ENCODE measurements around the gene CEP162.
A peak's percentile ranks its signal among the peaks of the same experiment; 100 is the strongest.
"Not testable (repeated sequence)": the region's sequence is repeated elsewhere in the genome, so short reads cannot be mapped to it uniquely, and the experiment has no call there.

CEP162 gene

DNA sequence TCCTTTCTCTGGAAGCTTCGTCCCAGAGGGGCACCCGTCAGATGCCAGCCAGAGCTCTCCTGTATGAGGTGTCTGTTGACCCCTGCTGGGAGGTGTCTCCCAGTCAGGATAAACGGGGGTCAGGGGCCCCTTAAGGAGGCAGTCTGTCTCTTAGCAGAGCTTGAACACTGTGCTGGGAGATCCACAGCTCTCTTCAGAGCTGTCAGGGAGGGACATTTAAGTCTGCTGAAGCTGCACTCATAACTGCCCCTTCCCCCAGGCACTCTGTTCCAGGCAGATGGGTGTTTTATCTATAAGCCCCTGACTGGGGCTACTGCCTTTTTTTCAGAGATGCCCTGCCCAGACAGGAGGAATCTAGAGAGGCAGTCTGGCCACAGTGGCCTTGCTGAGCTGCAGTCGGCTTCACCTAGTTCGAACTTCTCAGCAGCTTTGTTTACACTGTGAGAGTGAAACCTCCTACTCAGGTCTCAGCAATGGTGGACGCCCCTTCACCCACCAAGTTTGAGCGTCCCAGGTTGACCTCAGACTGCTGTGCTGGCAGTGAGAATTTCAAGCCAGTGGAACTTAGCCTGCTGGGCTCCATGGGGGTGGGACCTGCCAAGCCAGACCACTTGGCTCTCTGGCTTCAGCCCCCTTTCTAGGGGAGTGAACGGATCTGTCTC, 112.4 kb downstream of the CEP162 start:
- in situ Hi-C loops (cut with HindIII; ENCODE audit: low pct_ligation_motif_present, low pct_unique_long_range_greater_than_20kb, low sequenced_read_pairs); DNase-seq: not testable (repeated sequence)

DNA sequence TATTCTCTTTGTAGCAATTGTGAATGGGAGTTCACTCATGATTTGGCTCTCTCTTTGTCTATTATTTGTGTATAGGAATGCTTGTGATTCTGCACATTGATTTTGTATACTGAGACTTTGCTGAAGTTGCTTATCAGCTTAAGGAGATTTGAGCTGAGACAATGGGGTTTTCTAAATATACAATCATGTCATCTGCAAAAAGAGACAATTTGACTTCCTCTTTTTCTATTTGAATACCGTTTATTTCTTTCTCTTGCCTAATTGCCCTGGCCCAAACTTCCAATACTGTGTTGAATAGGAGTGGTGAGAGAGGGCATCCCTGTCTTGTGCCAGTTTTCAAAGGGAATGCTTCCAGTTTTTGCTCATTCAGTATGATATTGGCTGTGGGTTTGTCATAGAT, 116.1 kb downstream of the CEP162 start:
- DNase-seq; in situ Hi-C loops (cut with HindIII; ENCODE audit: low pct_ligation_motif_present, low pct_unique_long_range_greater_than_20kb, low sequenced_read_pairs): not testable (repeated sequence)

DNA sequence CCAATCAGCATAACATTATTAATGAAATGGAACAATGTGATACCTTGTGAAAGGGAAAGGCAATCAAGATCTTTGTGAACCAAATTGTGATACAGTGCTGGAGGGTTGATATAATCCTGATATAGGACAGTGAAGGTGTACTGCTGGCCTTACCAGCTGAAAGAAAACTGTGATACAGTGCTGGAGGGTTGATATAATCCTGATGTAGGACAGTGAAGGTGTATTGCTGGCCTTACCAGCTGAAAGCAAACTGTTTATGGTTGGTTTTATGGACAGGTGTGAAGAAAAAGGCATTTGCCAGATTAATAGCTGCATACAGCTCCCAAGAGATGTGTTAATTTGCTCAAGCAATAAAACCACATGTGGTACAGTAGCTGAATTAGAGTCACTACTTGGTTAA, 119.9 kb downstream of the CEP162 start:
- no peak for DNase-seq
- in situ Hi-C loops (cut with HindIII; ENCODE audit: low pct_ligation_motif_present, low pct_unique_long_range_greater_than_20kb, low sequenced_read_pairs) = no loop called here

DNA sequence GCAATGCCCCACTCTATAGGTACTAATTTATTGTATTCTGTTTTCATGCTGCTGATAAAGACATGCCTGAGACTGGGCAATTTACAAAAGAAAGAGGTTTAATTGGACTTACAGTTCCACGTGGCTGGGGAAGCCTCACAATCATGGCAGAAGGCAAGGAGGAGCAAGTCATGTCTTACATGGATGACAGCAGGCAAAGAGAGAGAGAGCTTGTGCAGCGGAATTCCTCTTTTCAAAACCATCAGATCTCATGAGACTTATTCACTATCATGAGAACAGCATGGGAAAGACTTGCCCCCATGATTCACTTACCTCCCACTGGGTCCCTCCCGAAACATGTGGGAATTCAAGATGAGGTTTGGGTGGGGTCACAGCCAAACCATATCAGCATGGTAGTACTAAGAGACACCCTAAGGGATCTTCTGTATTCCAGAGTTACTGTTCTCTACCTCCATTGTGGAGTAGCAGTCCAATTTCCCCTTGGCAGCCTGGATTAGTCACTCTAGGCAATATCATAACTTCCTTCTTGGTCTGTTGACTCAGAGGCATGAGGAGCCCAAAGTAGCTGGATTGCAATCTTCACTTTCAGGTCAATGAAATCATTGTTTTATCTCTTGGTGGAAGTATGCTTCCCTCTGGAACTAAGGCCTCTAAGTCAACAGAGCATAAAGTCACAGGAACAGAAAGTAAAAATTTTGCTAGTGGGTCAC, 122.1 kb downstream of the CEP162 start:
- in situ Hi-C loops (cut with HindIII; ENCODE audit: low pct_ligation_motif_present, low pct_unique_long_range_greater_than_20kb, low sequenced_read_pairs) = not testable (repeated sequence)
- peak; percentile 27 for DNase-seq

DNA sequence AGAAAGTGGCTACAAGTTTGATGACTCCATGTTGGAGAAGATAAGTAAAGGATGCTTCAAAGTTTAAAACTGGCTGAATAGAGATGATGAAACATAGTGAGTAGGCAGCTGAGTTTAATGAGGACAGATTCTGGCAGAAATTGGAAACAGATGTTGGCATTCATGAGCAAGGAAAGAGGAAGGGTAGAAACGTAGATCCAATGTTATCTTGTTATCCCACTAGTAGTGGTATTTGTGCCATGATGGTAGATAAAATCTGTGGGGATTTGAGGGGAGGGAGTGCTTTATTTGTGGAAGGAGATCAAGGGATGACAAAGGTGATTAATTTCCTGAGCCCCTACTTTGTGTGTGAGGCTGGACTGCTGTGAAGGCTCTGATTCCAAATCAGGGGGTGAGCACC, 124.4 kb downstream of the CEP162 start:
- in situ Hi-C loops (cut with HindIII; ENCODE audit: low pct_ligation_motif_present, low pct_unique_long_range_greater_than_20kb, low sequenced_read_pairs) = no loop called here
- no peak for DNase-seq

DNA sequence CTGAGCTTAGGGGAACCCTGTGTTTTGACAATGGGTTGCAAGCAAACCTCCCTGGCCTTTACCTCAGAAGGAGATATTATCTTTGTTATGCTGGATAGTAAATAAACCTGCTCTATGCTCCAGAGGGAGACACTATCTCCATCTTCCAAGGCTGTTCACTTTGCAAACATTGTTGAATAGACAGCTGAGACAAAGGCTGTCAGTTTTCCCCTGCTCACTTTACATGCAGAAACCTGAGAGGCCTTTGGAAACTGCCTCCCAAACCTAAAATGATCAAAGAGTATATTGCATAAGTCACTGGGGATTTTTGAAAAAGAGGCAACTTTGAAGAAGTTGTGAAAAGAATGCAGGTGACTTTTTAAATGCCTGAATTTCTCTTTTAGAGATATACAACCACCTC, 132.3 kb downstream of the CEP162 start:
- in situ Hi-C loops (cut with HindIII; ENCODE audit: low pct_ligation_motif_present, low pct_unique_long_range_greater_than_20kb, low sequenced_read_pairs) = no loop called here
- no peak for DNase-seq

DNA sequence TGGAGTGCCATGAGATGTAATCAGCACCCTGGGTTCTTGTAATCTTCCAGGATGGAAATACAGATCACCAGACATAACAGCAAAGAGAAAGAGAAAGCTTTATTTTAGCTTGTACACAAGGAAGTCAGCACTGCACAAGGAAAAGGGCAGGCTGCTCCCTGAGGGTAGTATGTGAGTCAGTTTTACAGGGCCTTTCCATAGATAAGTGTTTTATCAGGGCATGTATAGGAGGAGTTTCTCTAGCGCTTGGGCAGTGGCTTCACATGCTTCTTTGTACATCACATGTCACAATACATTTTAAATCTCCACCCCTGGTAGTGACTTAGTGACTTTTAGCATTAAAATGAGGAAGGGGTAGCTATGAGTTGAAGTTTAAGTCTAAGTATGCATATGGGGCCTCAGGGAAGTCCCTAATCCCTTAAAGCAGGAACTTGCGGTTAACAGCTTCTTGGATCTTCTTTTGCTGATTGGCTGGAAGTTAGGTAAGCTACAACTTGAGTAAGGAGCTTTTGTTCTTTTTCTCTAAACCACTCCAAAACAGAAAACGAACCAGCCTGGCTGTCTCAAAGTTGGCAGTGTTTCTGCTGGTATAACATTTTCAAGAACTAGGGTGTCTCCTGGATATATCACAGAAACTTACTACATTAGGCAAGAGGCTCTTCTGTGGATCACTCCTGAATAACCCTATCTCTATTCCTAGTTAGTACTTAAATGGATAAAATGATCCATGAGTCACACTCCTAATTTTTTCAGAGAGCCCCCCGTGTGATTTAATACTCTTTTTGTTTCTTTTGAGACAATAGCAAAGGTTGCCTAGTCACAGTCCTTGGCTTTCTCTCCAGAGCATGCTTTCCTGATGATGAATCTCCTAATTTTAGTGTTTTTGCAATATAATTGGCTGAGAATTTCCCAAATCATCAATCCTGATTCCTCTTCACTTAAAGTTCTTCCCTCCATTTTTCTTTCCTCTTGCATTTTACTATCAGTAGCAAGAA, 133.7 kb downstream of the CEP162 start:
- no peak for DNase-seq

DNA sequence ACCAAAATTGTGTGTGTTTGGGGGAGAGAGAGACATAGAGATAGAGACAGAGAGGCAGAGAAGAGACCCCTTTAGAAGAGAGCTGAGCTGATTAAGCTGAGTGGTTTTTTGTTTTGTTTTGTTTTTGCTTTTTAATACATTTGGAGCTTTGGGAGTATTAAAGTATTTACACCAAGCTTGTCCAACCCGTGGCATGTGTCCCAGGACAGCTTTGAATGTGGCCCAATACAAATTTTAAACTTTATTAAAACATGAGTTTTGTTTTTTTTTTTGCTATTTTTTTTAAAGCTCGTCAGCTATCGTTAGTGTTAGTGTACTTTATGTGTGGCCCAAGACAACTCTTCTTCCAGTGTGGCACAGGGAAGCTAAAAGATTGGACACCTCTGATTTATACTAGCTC, 137.9 kb downstream of the CEP162 start:
- no peak for DNase-seq
- in situ Hi-C loops (cut with HindIII; ENCODE audit: low pct_ligation_motif_present, low pct_unique_long_range_greater_than_20kb, low sequenced_read_pairs) = no loop called here

More for the DNA sequence above, 133.7 kb downstream of the CEP162 start:
- in situ Hi-C loops (cut with HindIII; ENCODE audit: low pct_ligation_motif_present, low pct_unique_long_range_greater_than_20kb, low sequenced_read_pairs) = no loop called here

DNA sequence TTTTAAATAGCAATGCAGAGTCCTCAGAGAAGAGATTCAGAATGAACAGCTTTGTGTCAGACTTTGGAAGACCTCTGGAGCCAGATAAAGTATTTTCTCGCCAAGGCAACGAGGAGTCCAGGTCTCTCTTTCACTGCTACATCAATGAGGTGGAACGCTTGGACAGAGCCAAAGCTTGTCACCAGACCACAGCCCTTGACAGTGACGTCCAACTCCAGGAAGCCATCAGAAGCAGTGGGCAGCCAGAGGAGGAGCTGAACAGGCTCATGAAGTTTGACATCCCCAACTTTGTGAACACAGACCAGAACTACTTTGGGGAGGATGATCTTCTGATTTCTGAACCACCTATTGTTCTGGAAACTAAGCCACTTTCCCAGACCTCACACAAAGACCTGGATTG, 138.4 kb downstream of the CEP162 start:
- DNase-seq = no peak
- in situ Hi-C loops (cut with HindIII; ENCODE audit: low pct_ligation_motif_present, low pct_unique_long_range_greater_than_20kb, low sequenced_read_pairs) = no loop called here

DNA sequence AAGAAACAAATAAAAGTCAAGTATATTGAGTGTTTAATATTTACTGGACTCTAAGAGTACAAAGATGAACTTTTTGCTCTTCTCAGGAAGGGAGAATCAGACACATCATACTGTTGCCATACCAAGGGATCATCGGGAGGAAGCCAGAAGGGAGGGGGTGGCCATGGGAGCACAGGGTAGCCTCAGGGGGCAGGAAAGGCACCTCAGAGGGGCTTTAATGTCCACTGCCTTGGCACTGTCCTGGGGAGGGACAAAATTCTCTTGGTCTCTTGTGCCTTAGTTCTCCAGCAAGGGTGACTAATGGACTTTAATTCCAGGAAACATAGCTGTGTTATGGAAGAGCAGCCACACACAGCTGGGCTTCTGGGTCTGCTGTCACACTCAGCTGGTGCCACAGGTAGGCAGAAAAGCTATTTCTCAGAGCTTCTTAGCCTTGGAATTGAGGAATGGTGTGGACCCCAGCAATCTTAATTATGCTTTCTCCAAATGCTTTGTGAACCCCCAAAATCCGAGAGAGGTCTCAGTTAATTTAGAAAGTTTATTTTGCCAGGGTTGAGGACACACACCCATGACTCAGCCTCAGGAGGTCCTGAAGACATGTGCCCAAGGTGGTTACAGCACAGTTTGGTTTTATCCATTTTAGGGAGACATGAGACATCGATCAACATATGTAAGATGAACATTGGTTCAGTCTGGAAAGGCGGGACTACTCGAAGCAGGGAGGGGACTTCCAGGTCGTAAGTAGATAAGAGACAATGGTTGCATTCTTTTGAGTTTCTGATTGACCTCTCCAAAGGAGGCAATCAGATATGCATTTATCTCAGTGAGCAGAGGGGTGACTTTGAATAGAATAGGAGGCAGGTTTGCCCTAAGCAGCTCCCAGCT, 140.7 kb downstream of the CEP162 start:
- in situ Hi-C loops (cut with HindIII; ENCODE audit: low pct_ligation_motif_present, low pct_unique_long_range_greater_than_20kb, low sequenced_read_pairs) = no loop called here
- DNase-seq = no peak

DNA sequence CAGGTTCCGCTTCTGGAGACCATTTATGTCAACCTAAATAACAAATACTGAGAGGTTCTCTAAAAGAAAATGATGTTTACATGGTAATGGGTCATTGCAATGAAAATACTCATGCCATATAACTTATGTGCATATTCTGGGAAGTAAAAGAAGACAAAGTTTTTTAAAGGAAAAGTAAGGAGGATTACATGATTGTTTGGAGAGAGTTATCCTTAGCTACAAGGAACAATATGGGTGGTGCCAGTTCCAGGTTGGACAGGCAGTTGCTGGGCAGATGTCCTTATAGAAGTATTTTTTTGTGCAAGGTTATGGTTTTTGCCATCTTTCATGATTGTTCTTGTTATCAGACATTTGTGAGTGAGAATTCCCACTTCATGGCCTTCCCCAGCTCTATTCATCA, 141.4 kb downstream of the CEP162 start:
- no peak for DNase-seq
- in situ Hi-C loops (cut with HindIII; ENCODE audit: low pct_ligation_motif_present, low pct_unique_long_range_greater_than_20kb, low sequenced_read_pairs) = no loop called here

DNA sequence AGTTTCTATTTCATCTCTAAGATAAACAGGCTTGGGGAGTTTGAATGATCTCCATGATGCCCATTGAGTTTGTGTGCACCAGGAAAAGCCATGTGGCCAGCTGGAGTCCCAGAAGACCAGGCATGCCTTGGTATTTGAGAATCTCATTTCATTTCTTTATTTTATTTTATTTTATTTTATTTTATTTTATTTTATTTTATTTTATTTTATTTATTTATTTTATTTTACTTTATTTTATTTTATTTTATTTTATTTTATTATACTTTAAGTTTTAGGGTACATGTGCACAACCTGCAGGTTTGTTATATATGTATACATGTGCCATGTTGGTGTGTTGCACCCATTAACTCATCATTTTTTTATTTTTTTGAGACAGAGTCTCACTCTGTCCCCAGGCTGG, 142.7 kb downstream of the CEP162 start:
- DNase-seq; in situ Hi-C loops (cut with HindIII; ENCODE audit: low pct_ligation_motif_present, low pct_unique_long_range_greater_than_20kb, low sequenced_read_pairs): not testable (repeated sequence)

DNA sequence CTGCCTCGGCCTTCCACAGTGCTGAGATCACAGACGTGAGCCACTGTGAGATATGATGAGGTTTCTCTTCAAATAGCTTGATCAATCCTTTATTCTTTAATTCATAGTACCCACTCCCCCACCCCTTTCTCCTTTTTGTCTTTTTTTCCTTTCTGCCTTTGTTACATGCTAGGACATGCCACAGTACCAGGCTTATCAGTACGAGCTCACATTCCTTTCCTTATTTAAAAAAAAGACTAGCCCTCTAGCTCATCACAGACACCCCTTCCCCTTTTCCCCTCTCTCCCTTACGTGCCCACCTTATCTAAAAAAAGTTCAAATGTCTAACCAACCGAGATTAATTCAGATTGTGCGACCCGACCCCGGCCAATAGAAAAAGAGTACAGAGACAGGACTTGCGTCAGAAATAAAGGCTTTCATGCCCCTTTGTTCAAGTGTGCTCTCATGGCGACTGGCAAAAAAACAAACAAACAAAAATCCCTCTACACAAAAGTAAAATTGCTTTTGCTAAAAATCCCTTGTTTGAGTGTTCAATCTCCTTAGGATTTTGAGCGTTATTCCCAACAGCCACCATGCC, 144.7 kb downstream of the CEP162 start:
- no peak for DNase-seq

DNA sequence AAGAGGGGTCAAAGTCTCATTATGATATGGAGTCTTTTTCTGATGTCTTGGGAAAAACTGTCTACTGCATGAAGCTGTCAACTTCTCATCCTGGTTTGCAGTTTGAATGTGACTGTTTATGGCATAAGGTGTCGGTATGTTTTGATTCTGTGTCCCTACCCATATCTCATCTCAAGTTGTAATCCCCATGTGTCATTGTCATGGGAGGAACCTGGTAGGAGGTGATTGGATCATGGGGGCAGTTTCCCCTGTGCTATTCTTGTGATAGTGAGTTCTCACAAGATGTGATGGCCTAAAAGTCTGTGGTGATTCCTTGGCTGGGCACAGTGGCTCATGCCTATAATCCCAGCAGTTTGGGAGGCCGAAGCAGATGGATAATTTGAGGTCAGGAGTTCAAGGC, 146.2 kb downstream of the CEP162 start:
- no peak for DNase-seq
- in situ Hi-C loops (cut with HindIII; ENCODE audit: low pct_ligation_motif_present, low pct_unique_long_range_greater_than_20kb, low sequenced_read_pairs) = no loop called here

More for the DNA sequence above, 144.7 kb downstream of the CEP162 start:
- in situ Hi-C loops (cut with HindIII; ENCODE audit: low pct_ligation_motif_present, low pct_unique_long_range_greater_than_20kb, low sequenced_read_pairs) = no loop called here

DNA sequence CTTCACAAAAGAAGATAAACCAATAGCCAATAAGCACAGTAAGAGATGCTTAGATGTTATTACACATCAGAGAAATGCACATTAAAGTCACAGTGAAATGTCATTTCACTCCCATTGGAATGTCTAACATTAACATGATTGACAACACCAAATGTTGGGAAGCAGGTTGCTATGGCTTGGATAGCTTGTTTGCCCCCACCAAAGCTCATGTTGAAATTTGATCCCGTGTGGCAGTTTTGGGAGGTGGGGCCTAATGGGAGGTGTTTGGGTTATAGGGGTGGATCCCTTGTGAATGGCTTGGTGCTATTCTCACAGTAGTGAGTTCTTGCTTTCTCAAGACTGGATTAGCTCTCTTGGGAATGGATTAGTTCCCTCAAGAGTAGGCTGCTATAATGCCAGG, 149.1 kb downstream of the CEP162 start:
- no peak for DNase-seq
- in situ Hi-C loops (cut with HindIII; ENCODE audit: low pct_ligation_motif_present, low pct_unique_long_range_greater_than_20kb, low sequenced_read_pairs) = no loop called here

DNA sequence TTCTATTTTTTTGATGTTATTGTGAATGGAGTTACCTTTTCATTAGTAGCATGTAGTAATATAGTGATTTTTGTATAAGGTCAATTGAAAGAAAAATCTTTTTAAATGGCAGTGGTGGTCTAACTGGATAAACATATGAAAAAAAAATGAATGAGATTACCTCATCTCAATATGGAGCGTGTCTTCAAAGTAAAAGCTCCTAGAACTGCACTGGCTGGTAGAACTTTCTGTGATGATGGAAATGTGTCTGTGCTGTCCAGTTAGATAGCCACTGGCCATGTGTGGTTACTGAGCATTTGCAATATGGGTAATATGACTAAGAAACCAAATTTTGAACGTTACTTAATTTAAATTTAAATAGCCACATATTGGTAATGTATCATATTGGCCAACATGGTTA, 149.8 kb downstream of the CEP162 start:
- in situ Hi-C loops (cut with HindIII; ENCODE audit: low pct_ligation_motif_present, low pct_unique_long_range_greater_than_20kb, low sequenced_read_pairs) = no loop called here
- DNase-seq = no peak

DNA sequence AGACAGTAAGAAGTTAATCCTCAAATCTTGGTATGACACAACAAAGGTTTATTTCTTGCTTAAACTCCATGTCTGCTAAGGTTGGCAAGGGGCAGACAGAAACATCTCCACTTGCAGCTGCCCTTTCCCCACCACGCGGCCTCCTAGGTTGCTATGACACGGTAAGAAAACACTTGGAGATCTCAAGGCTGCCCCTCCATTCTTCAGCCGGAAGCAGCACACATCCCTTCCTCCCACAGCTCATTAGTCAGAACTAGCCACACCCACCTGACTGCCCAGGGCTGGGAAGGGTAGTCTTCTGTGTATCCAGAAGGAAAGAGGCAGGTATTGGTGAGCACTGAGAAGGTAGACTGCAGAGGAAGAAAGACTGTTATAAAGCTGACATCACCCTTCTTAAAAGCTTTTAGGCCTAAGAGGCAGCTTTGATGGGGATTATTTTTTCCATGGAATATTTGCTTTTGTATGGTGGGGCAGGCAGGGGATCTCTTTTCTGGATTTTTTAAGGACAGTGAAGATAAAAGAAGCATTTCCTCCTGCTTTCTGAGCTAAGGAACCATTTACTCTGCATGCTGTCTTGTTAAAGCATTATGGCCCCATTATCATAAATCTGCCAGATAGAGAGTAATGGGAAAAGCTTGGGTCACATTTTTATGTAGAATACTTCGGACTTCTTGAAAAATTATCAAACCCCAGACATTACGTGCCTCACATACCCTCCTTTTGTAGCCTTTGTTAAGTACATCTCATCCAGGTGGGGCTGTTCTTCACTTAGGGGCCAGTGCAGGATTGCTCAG, 152.3 kb downstream of the CEP162 start:
- in situ Hi-C loops (cut with HindIII; ENCODE audit: low pct_ligation_motif_present, low pct_unique_long_range_greater_than_20kb, low sequenced_read_pairs) = no loop called here
- DNase-seq = no peak
